Sigmoid colon (tissue), 4 donors: ENCODE results near the gene ATP6V0D1.

Experiments
- CTCF ChIP-seq, 4 experiments: fragments of 450-650 bp in 3 of 4; fragments of 200-600 bp in 1 of 4; IDR thresholded peaks; one replicate each; pipeline ENCODE4 v1.5.1; 2016 to 2019; ENCODE audit warnings: antibody characterized with exemption in 4 of 4, mild to moderate bottlenecking in 3 of 4, moderate library complexity in 2 of 4
- EP300 ChIP-seq, 4 donors: sonication (generic); formaldehyde crosslinking; IDR thresholded peaks; one replicate each; pipeline ENCODE4 v1.6.1; 2017; ENCODE audit warnings: antibody characterized with exemption in 4 of 4
- POLR2A ChIP-seq, 2 donors: fragments of 450-650 bp; IDR thresholded peaks; one replicate each; pipeline ENCODE4 v1.6.1; 2016; ENCODE audit warnings: antibody characterized with exemption in 2 of 2, mild to moderate bottlenecking in 2 of 2, moderate library complexity in 2 of 2
- POLR2AphosphoS5 ChIP-seq, 4 donors: sonication (generic); formaldehyde crosslinking; IDR thresholded peaks; one replicate each; pipeline ENCODE4 v1.6.1; 2017; ENCODE audit warnings: antibody characterized with exemption in 4 of 4

- TF ChIP-seq CTCF (IDR thresholded peaks at IDR 0.05) (no peak), EP300 (IDR thresholded peaks at IDR 0.05) (no peak), POLR2A (IDR thresholded peaks at IDR 0.05) (no peak), POLR2AphosphoS5 (IDR thresholded peaks at IDR 0.05) (no peak)
Observed at GRCh38 chr16:67528222-67528869, 47.4 kb upstream of the ATP6V0D1 start, which contains the start of gene RIPOR1.
